Gastrocnemius medialis (tissue), 4 donors: Measurements from ENCODE around the gene PHF20. TPM values are rescaled to one million over a fixed set of nuclear protein-coding genes. Genes with fewer than 3 reads are reported as not detected.

ENCODE experiments used
- ATAC-seq, 2 donors: fragments of 150-250 bp; one replicate each; pipeline ENCODE4 v1.9.1; 2016
- DNase-seq, 2 donors: peaks; one replicate each; pipeline ENCODE4 v3.0.0-alpha.2; 2019
- H3K27ac ChIP-seq, 4 donors: fragments of 200-600 bp; sonication (generic); 1 replicate in 1 of 4; 2 replicates in 3 of 4; pipeline ENCODE4 v1.5.1; 2016 to 2018; ENCODE audit warnings: mild to moderate bottlenecking in 2 of 4, moderate library complexity in 1 of 4
- H3K27me3 ChIP-seq, 3 donors: fragments of 200-600 bp; sonication (generic) in 2 of 3; 1 replicate in 1 of 3; 2 replicates in 2 of 3; pipeline versions ENCODE4 v1.5.1 to v1.6.0; 2016 to 2019; ENCODE audit warnings: mild to moderate bottlenecking in 1 of 3, moderate library complexity in 1 of 3
- H3K36me3 ChIP-seq, 2 donors: fragments of 200-600 bp; sonication (generic) in 1 of 2; one replicate each; pipeline ENCODE4 v1.5.1; 2017 to 2018
- H3K4me1 ChIP-seq, 2 donors: fragments of 200-600 bp; sonication (generic) in 1 of 2; one replicate each; pipeline ENCODE4 v1.5.1; 2016 to 2017; ENCODE audit warnings: mild to moderate bottlenecking in 2 of 2
- H3K4me3 ChIP-seq, 4 donors: fragments of 200-600 bp; sonication (generic) in 3 of 4; 1 replicate in 1 of 4; 2 replicates in 3 of 4; pipeline ENCODE4 v1.5.1; 2016 to 2019; ENCODE audit warnings: mild to moderate bottlenecking in 2 of 4
- H3K9me3 ChIP-seq, 3 donors: fragments of 200-600 bp; sonication (generic) in 2 of 3; 1 replicate in 1 of 3; 2 replicates in 2 of 3; pipeline ENCODE4 v1.5.1; 2016 to 2019
- POLR2A ChIP-seq, 2 donors: fragments of 450-650 bp; IDR thresholded peaks; one replicate each; pipeline ENCODE4 v1.6.1; 2017; ENCODE audit warnings: antibody characterized with exemption in 2 of 2, mild to moderate bottlenecking in 2 of 2, moderate library complexity in 2 of 2
- in situ Hi-C, 4 donors: fragments of 200-750 bp; cut with MboI; loops; one replicate each; pipeline versions ENCODE4 v1.15.0 to v1.8.0; 2017; ENCODE audit warnings: low sequenced_read_pairs in 4 of 4
- intact Hi-C: fragments of 100-400 bp; cut with DNase I; formaldehyde crosslinking; loops from one replicate; pipeline ENCODE4 v1.15.1; 2023; ENCODE audit warnings: low total_unique reads
- total RNA-seq, 4 donors: library from RNA; depleted of rRNA; stranded (reverse); fragments of >200 nt; gene quantifications; one replicate each; pipeline versions ENCODE4 v1.1.0 to v1.2.3, GENCODE V29; 2016
- TF ChIP-seq, protein P1 (sequence below), 5 experiments: fragments of 450-650 bp in 3 of 5; fragments of 200-600 bp in 2 of 5; sonication (generic) in 2 of 5; IDR thresholded peaks in 4 of 5; conservative IDR thresholded peaks in 1 of 5; 1 replicate in 4 of 5; 2 replicates in 1 of 5; pipeline ENCODE4 v1.5.1; 2016 to 2019; ENCODE audit warnings: antibody characterized with exemption in 5 of 5, mild to moderate bottlenecking in 3 of 5, moderate library complexity in 3 of 5

PHF20 gene
- total RNA-seq, 4 donors from 2014 or later = 72.6 to 91.9 (median 82.2) TPM

DNA sequence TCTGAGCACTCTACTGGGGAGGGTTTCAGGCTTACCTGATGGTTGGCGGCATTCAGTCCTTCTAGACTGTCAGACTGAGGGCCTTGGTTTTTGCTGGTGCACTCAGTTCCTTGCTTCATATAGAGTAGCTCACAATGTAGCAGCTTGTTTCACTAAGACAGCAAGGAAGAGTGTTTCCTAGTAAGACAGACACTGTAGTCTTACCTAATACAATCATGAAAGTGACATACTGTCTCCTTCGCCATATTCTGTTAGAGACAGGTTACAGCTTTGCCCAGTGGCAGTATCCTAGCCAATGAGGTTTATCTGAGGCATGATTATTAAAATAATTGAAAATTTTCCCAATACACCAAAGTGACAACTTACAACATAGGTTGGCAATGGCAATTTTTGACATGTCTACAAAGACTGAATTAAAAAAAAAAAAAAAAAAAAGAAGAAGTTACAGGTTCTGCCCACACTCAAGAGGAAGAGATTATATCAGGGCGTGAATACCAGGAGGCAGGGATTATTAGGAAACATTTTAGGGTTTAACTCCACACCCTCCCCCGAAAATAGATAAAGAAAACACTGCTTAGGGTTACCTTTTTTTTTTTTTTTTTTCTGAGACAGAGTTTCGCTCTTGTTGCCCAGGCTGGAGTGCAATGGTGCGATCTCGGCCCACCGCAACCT, 115.7 kb downstream of the PHF20 start:
- H3K36me3 ChIP-seq = no peaks in the 10 kb centered on the region
- no peaks in the 10 kb centered on the region for H3K27me3 ChIP-seq
- in situ Hi-C loops (loop anchor here in 3 of 4 donors (10.0 to 25.0 kb wide), 3 partner anchors 143 to 175 kb away; partner anchors contain the start of gene RBM39 (in 2 of the 3)), intact Hi-C loops (loop anchor here (5.0 kb wide), 1 partner anchor 420 kb away; no protein-coding TSS in a partner anchor)
- H3K4me3 ChIP-seq = no peak overlapping the region
- TF ChIP-seq, protein P1, sequence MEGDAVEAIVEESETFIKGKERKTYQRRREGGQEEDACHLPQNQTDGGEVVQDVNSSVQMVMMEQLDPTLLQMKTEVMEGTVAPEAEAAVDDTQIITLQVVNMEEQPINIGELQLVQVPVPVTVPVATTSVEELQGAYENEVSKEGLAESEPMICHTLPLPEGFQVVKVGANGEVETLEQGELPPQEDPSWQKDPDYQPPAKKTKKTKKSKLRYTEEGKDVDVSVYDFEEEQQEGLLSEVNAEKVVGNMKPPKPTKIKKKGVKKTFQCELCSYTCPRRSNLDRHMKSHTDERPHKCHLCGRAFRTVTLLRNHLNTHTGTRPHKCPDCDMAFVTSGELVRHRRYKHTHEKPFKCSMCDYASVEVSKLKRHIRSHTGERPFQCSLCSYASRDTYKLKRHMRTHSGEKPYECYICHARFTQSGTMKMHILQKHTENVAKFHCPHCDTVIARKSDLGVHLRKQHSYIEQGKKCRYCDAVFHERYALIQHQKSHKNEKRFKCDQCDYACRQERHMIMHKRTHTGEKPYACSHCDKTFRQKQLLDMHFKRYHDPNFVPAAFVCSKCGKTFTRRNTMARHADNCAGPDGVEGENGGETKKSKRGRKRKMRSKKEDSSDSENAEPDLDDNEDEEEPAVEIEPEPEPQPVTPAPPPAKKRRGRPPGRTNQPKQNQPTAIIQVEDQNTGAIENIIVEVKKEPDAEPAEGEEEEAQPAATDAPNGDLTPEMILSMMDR (IDR thresholded peaks at IDR 0.05 in 4 of 5, conservative IDR thresholded peaks at IDR 0.05 in 1 of 5) = no peak
- no peak for TF ChIP-seq POLR2A (IDR thresholded peaks at IDR 0.05)
- H3K4me1 ChIP-seq = peaks cover 24 to 33% of the 10 kb centered on the region in 2 donors
- no peaks in the 10 kb centered on the region for H3K9me3 ChIP-seq
- H3K27ac ChIP-seq = peak overlapping the region; percentile 69 to 92 (median 79)
- ATAC-seq = no peak
- DNase-seq = no peak

- Histone ChIP-seq H3K27me3 (no peaks in the 10 kb centered on the region), H3K4me3 (no peak overlapping the region), H3K9me3 (no peaks in the 10 kb centered on the region), H3K36me3 (no peaks in the 10 kb centered on the region), H3K4me1 (peaks cover 19 to 23% of the 10 kb centered on the region in 2 donors), H3K27ac (peak overlapping the region in 3 of 4 donors; percentile 72 to 92 (median 86))
- ATAC-seq = no peak
- DNase-seq = no peak
- intact Hi-C loops (loop anchor here (5.0 kb wide), 1 partner anchor 421 kb away; no protein-coding TSS in a partner anchor), in situ Hi-C loops (loop anchor here in 3 of 4 donors (10.0 to 25.0 kb wide), 3 partner anchors 144 to 176 kb away; partner anchors contain the start of gene RBM39 (in 2 of the 3))
- no peak for TF ChIP-seq POLR2A (IDR thresholded peaks at IDR 0.05)
- TF ChIP-seq, protein P1 (IDR thresholded peaks at IDR 0.05 in 4 of 5, conservative IDR thresholded peaks at IDR 0.05 in 1 of 5) = no peak
These were observed 116.8 kb downstream of the PHF20 start for GRCh38 chr20:35888657-35889056.

- Histone ChIP-seq H3K4me1 (peaks cover 2 to 20% of the 10 kb centered on the region in 2 donors), H3K27me3 (no peaks in the 10 kb centered on the region), H3K36me3 (no peaks in the 10 kb centered on the region), H3K9me3 (no peaks in the 10 kb centered on the region), H3K27ac (peak overlapping the region; percentile 9 to 63 (median 55)), H3K4me3 (no peak overlapping the region)
- in situ Hi-C loops = loop anchor here in 2 of 4 donors (25.0 kb wide), 2 partner anchors 154 to 179 kb away; partner anchors contain the start of gene RBM39 (in 1 of the 2)
- intact Hi-C loops = no loop called here
- DNase-seq (no peak), ATAC-seq (peak; percentile 30 to 54)
- TF ChIP-seq, protein P1 (IDR thresholded peaks at IDR 0.05 in 4 of 5, conservative IDR thresholded peaks at IDR 0.05 in 1 of 5) = no peak
- no peak for TF ChIP-seq POLR2A (IDR thresholded peaks at IDR 0.05)
These were observed 119.6 kb downstream of the PHF20 start for GRCh38 chr20:35891375-35891774.

GRCh38 chr20:35892871-35893270, 121.1 kb downstream of the PHF20 start:
- H3K36me3 ChIP-seq = no peaks in the 10 kb centered on the region
- H3K9me3 ChIP-seq = no peaks in the 10 kb centered on the region
- DNase-seq = no peak
- no peaks in the 10 kb centered on the region for H3K27me3 ChIP-seq
- peaks cover 2 to 13% of the 10 kb centered on the region in 2 donors for H3K4me1 ChIP-seq
- intact Hi-C loops = no loop called here
- peak overlapping the region in 1 of 4 donors; percentile 8 for H3K27ac ChIP-seq
- no peak for ATAC-seq
- in situ Hi-C loops = loop anchor here in 2 of 4 donors (25.0 kb wide), 2 partner anchors 156 to 181 kb away; partner anchors contain the start of gene RBM39 (in 1 of the 2)
- H3K4me3 ChIP-seq = no peak overlapping the region
- TF ChIP-seq, protein P1 (IDR thresholded peaks at IDR 0.05 in 4 of 5, conservative IDR thresholded peaks at IDR 0.05 in 1 of 5) = no peak
- TF ChIP-seq POLR2A (IDR thresholded peaks at IDR 0.05) = no peak
